Hematopoietic multipotent progenitor cell treated with erythropoietin and hydrocortisone succinate and interleukin-3 and kit ligand, for 17 days (in vitro differentiated cells): ENCODE measurements around the gene FOXP1.
A peak's percentile ranks its signal among the peaks of the same experiment; 100 is the strongest.

ENCODE experiments used
- DNase-seq: peaks from one replicate; pipeline ENCODE4 v3.0.0-alpha.2; 2015; ENCODE audit warnings: low spot score

The FOXP1 gene

GRCh38 chr3:71564361-71564760 lies 19.2 kb downstream of the FOXP1 start:
- DNase-seq: no peak

DNA sequence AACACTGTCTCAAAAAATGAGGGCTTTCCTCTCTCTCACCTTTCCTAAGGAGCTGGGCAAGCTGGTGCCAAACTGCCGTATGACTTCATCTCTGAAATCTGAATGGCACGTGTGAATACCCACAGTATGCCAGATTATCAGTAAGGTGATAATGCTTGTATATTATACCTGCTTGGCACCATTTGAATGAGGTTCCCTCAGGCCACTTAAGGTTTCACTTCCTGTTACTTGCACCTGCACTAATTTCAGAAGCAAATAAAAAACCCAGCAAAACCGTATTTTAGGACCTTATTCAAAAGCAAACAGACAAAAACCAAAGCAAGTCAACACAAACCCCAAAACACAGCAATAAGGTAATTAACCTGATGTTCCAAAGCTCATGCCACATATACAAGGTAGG lies 19.7 kb downstream of the FOXP1 start:
- no peak for DNase-seq

GRCh38 chr3:71562938-71563337 lies 20.6 kb downstream of the FOXP1 start:
- no peak for DNase-seq

DNA sequence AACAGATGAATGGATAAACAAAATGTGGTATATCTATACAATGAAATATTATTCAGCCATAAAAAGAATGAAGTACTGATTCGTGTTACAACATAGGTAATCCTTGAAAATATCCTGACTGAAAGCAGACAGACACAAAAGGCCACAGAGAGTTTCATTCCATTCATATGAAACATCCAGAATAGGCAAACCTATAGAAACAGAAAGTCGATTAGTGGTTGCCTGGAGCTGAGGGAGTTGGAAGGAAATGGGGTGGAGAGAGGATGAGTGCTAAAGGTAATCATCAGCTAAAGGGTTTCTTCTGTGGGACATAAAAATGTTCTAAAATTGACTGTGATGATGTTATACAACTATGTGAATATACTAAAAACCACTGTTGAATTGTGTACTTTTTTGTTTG lies 22.9 kb downstream of the FOXP1 start:
- DNase-seq: no peak

DNA sequence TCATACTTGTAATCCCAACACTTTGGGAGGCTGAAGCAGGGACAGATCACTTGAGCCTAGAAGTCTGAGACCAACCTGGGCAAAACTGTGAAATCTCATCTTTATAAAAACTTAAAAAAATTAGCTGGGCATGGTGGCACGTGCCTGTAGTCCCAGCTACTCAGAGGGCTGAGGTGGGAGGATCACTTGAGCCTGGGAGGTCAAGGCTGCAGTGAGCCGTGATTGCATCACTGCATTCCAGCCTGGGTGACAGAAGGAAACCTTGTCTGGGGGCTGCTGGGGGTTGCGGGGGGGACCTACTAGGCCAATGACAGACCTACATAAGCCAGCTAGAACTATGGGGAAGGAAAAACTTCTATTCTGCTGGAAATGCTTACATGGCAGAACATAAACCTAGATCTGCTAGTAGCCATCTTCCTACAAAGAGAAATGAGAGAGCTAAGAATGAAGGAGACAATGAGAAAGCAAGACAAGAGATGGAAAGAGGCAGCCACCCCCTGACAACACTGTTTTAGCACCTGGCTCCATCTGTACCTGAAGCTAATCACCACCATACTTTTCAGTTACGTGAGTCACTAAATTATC lies 23.9 kb downstream of the FOXP1 start:
- no peak for DNase-seq

DNA sequence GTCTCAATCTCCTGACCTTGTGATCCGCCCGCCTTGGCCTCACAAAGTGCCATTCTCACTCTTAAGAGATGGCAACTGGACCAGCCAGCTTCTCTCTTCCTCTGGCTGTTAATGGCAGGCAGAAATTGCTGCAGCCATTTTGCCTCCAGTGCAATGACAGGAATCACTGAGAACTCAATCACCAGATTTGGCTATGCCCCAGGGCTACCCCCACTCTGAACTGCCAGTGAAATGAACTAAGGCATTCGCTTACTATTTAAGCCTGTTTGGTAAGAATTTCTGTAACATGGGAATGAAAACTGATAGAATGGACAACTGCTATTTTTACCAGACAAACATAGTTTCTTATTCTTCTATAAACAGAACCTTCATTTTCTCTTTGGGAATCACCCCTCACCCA lies 24.5 kb downstream of the FOXP1 start:
- DNase-seq: no peak

- no peak for DNase-seq
Observed at GRCh38 chr3:71554649-71555048, 28.9 kb downstream of the FOXP1 start.

DNA sequence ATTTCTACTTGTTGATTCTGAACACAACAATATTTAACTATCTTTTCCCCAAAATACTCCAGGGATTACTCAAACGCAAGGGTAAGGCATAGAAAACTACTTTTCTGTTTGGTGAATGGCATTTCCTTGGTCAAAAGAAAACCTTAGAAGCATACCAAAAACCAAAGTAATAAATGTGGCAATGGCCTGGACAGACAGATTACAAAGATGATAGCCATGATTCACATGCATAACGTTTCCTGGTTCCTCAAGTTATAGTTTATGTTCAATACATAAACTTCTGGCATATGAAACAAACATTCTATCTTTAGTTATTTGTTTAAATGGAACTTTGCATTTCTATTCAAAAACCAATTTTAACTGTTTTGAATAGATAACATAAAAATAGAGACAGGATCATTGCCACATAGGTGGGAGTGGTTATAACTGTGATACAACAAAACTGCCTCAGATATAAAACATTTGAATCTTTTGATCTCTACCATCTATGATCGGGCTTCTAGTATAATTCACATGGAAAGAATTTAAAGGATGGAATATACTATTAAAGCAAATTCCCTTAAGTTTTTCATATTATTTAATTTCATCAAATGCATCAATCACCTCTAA lies 32.1 kb downstream of the FOXP1 start:
- no peak for DNase-seq

DNA sequence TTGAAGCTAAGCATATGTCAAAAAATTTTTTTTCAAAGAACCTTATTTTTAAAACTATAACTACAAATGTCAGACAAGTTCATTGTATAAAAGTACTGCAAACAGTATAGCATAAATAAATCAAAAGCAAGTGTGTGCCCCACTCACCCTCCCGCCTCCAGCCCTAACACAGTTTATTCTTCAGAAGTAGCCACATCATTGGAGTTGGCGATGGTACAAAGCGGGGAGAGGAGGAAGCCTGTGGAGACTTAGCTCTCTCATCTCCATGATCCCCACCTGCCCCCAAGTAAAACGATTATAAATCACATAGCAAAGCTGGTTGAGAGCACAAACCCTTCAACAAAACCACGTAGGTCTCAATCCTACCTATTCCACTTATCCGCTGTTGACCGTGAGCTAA lies 33.6 kb downstream of the FOXP1 start:
- no peak for DNase-seq

GRCh38 chr3:71548705-71549384 lies 34.7 kb downstream of the FOXP1 start:
- no peak for DNase-seq

- peak; percentile 49 for DNase-seq
Observed at GRCh38 chr3:71547249-71548198, 36.0 kb downstream of the FOXP1 start.

- no peak for DNase-seq
Observed at GRCh38 chr3:71546821-71547220, 36.7 kb downstream of the FOXP1 start.

DNA sequence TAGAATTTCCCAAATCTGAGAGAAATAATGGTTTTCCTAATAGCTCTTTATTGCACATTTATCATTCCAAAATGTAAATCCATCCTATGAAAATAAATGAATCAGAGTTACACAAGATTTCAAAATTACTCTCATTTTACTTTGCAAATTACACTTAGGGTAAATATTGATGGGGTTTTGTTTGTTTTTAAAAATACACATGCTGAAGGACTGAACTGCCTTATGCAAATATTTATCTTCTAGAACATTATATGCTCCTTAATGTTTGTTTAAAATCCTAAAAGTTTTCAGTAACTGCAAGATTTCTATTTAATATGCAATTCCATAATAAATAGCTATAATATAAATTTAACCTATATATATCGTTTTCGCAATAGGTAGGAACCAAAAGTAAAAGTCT lies 38.2 kb downstream of the FOXP1 start:
- DNase-seq: no peak

DNA sequence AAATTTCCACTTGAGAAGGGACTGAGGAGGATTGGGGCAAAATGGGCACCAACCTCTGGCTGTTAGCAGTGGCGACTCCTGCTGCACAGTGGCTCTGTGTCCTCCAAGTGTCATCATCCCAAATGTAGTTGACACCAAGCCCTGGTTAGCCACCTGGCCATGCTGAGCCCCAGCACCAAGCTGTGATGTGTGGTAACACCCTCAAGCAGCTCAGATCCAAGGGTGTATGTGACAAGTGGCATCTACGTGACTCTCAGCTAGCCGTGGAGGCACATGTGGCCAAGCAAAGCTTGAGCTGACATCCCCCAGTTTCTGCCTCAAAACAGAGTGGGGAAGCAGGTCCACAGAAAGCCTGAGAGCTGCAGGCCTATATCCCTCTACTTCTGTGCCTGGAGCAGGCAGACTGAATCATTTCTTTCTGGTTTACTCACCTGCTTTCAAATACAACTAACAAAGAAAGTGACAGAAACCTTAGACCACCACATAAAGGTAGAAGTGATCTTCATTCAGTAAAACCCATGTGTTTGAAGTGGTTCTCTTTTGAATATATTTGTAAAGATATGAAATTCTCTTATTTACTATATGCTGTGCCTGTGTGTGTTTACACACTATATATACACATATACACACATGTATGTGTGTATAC lies 40.0 kb downstream of the FOXP1 start:
- no peak for DNase-seq

- DNase-seq: no peak
Observed at GRCh38 chr3:71542521-71543370, 40.8 kb downstream of the FOXP1 start.

- no peak for DNase-seq
Observed at GRCh38 chr3:71541313-71541712, 42.2 kb downstream of the FOXP1 start.

- DNase-seq: no peak
Observed at GRCh38 chr3:71537211-71537611, 46.3 kb downstream of the FOXP1 start.

- no peak for DNase-seq
Observed at GRCh38 chr3:71536376-71536965, 47.1 kb downstream of the FOXP1 start.

DNA sequence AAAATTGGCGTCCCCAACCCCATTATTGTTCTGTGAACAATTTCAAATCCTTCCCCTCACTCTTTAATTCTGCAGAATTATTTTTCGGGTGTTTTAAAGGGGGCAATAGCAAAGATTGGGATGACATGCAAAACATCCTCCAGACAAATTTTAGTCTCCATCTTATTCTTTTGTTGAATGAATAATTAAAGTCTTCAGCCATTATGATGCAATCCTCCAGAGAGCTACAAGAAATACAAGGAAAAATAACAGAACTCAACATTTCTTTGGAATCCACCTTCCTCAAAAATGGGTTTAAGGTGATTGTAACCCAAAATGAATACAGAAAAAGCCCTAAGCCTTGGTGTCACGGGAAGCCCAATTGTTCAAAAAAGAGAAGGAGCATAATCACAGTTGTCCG lies 49.9 kb downstream of the FOXP1 start:
- no peak for DNase-seq

DNA sequence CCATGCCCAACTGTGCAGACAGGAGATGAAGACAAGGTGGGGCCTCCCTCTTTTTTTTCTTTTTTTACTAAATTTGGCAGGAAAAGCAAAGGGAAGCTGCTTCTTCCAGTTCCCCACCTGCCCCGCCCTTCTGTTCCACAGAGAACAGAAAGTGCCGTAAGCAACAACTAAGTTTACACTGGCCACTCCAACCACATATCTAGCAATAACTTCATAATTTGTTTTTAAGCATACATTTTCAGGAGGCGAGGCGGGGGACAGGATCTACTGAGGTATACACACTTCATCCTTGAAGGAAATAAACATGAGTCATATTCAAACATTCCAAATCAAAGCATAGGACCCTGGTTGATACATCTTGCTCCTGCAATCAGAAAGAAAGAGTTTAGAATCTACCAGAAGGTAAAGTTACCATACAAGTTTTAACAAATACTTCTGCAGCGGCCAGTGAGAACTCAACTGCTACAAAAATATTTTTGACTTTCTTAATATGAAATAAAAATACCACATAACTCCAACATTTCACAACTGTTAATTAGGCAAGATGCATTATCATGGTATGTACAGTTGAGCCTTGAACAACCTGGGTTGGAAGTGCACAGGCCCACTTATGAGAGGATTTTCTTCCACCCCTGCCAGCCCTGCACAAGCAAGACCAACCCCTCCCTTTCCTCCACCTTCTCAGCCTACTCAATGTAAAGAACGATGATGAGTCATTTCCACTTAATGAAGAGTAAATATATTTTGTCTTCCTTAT lies 50.7 kb downstream of the FOXP1 start:
- no peak for DNase-seq
